GM19239 (cell line): ENCODE data around the gene GDF7.

ENCODE experiments used
- DNase-seq: peaks from one replicate; pipeline ENCODE4 v3.0.0; 2011; ENCODE audit warnings: low spot score; ENCODE audit not compliant: insufficient read length
- FAIRE-seq: peaks from 2 replicates; lab custom pipeline; 2011; peaks lifted over from hg19 to GRCh38; lab: Jason Lieb, UNC

GDF7 gene

DNA sequence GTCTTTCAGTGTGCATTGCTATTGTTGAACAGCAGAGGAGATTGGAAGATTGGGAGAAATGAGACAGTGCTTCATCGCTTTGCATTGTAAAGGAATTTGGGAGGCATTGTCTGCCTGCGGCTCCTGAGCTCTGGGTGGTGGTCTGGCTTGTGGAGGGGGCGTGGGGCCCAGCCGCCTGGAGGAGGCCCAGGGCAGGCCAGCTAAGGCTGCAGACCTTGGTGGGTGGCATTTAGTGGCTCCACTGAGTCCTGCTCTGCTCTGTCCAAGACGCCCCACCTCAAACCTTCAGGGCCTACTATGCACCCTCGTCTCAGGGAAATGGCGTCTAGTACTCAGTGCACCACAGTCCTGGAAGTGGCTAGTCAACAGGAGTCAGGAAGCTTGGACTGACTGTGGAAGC lies 10.4 kb upstream of the GDF7 start:
- FAIRE-seq (no peak), DNase-seq (no peak)

DNA sequence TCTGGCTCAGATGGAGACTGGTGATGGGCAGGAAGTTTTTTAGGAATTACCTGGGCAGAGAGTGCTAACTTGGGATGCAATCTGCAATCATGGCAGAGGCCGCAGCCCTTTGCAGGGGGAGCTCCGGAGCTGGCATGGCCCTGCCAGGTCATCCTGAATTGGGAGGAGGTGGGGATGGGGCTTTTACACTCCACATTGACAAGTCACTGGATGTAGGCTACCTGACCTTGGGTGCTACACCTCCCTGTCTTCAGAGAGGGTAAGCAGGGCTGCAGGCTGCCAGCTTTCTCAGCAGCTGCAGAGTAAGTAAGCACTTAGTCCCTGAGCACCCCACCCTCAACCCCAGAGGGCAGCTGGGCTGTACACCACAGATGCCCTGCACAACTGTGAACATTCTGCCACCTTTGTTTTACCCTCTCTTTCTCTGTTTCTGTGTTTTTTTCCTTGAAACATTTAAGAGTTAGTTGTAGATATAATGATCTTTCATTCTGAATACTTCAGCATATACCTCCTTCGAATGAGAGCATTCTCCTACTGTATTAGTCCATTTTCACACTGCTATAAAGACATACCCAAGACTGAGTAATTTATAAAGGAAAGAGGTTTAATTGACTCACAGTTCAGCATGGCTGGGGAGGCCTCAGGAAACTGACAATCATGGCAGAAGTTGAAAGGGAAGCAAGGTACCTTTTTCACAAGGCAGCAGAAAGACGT lies 9.3 kb upstream of the GDF7 start:
- FAIRE-seq (no peak), DNase-seq (no peak)

DNA sequence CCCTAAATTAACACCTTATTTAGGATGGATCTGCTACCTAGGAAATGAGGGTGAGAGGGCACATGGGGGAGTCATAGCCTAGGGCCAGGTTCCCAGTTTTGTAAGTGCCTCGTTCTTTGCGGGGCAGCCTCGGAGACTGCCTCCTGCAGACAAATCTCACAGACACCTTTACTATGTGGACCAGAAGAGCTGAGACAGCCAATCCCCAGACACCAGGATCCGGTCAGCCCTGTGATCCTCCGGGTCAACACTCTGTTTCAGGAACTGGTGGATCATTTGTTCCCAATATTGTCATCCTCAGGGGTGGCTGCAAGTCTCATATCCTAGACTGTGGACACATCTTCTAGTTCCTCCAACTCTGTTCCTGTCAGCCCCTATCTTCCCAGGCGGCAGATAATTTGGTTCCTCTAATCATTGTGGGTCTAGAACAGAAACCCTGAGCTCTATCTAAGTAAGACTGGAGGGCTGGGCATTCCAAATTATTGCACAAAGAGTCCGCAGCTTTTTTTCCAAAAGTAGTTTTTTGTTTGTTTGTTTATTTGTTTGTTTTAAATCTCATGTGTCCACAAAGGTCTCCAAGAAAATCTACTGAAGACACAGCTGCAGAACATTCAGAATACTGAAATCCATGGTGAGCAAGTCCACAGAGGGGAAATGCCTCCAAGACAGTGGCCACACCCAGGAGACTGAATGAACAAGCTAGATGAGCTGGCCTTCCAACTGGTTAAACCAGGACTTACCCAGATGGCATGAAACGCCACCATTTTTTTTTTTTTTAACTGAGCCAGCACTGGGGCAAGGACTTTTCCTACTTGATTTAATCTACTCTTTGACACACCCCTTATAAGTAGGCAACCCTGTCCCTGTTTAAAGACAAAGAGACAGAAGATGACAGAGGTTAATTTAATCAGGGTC lies 6.2 kb upstream of the GDF7 start:
- FAIRE-seq, result no peak
- no peak for DNase-seq

DNA sequence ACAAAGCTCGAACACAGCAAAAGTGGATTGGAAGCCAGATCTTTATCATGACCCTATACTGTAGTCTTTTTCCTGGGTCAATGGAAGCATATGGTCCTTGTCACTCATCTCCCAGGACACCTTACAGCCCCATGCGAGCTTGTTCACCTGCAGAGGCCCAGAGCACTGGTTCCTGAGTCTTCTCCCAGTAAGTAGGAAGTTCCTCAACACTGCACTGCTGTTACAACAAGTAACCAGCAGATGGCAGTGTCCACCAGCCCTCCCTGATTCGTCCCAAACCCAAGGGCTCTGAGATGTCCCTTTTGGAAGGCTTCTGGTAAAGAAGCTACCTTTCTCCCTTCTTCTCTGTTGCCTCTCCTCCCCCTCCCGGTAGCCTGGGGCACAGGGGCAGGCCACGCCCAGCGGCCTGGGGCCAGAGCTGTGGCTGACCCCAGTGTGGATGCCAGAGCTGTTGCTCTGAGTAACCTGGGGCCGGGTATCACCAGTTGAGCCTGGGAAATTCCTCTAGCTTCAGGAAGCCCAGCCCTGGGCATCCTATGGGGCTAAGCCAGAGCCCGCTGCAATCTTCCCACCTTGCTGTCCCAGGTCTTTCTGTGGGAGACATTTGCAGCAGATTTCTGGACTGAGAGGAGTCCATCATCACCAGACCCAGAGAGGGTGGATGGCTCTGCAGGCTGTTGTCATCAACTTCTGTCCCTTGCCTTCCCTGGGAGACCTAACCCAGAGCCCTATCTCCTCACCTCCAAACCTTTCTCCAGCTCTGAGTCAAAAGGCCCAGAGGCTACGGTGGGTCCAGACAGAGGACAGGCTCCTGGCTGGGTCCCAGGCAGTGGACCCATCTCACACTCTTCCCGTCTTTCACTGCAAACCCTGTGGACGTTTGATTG lies 5.3 kb upstream of the GDF7 start:
- peak; percentile 91 for FAIRE-seq

DNA sequence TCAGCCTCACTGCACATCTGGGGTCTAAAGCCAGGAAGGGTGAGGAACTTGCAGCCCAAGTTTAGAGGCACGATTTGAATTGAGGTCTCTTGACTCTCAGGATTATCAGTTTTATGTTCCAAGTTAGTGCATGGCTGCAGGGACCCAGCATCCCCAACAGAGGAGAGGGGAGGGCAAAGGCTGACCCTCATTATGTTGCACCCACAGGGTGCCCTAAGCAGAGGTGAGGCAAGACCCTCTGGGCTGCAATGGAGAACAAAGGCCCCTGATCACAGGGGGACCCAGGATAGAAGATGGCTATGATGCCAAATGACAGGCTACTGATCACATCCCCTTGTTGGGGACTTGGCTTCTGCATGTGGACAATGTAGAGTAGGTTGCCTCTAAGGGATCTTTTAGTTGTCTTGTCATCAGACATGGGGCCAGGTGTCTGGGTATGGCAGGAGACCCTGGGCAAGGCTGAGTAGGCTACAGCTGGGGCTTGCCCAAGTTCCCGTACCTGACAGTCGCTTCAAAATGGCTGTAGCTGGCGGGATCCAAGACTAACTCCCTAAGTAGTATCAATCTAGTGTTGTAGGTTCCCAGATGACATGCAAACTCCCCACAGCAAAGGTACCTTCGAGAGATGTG lies 4.5 kb upstream of the GDF7 start:
- no peak for DNase-seq
- no peak for FAIRE-seq

More for the DNA sequence above, 5.3 kb upstream of the GDF7 start:
- DNase-seq, result no peak

DNA sequence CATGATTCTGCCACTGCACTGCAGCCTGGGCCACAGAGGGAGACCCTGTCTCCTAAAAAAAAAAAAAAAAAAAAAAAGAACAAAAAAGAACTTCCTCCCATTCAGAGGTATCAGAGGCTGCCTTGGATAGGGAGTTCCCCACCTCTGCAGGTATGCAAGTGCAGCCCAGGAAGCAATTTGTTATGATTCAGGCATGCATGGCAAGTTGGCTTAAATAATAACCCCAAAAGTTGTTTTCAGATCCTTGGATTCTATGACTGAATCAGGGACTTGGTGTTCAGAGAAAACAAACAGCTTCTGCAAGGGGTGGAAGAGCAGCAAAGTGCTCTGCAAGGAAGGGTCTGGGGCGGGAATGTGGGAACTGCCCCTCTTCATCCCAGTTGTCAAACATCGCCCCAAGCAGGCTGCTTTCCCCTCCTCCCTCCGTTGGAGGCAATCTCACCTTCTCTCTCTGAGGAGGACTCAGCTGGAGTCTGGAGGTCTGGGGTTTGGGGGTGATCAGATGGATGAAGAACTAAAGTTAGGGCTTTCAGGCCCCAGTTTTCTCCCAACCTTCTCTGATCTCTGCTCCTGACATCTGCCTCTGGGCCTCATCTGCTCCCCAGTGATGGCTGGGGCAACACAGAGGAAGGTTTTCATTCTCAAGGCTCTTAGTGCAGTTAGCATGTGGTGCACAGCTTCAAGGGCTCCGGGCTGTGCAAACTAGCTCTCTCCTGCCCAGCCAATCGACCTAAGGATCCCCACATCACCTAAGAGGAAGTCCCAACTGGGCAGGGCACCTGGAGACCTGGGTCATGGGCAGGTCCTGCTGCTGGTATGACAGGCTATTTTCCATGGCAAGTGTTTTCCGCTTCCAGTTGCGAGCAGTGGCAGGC lies 3.5 kb upstream of the GDF7 start:
- FAIRE-seq (no peak), DNase-seq (no peak)

DNA sequence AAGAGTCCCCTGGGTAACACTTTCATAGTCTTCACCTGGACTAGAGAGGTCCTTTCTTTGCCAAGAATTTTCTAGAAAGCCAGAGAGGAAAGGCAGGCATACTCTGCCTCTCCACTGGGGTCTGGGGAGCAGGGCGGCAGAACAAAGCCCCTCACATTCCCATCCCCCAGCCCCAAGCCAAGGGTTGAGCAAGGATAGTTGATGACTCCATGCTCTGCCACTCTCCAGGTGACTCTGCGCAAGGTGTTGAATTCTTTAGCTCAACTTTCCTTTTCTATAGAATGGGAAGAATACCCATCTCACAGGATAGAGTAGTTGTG lies 2.9 kb upstream of the GDF7 start:
- DNase-seq, result no peak
- FAIRE-seq, result no peak

DNA sequence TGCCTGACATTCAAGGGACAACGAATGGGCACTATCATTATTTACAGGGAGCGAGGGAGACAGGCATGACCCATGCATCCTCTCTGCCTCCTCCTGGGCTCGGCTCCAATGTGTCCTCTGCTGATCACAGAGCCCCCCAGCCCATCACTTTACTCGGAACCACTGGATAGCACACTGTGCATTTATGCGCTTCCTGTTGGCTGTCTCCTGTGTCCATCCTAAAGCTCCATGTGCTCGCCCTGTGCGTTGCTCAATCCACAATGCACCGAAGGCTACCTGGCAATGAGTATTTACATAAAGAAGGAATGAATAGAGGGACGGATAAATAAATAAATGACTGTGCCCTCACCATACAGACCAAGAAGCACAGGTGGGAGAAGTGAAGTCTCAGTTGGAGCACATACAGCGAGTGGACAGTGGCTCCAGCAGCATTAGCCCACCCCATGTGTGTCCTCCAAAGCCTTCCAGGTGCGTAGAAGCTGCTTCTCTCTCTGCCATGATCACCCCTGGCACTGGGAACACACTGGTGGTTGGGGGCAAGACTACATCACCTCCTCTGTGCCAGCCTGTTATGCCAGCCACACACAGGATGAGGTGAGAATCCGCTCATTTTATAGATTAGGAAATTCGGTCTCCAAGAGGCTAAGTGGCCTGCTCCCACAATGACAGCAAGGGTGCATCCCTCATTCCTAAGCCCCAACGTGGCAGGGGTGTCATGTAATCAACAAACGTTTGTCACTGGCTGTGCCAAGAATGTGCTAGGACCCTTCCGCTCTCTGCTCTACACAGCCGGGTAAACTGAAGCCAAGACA lies 2.3 kb upstream of the GDF7 start:
- FAIRE-seq (no peak), DNase-seq (no peak)

DNA sequence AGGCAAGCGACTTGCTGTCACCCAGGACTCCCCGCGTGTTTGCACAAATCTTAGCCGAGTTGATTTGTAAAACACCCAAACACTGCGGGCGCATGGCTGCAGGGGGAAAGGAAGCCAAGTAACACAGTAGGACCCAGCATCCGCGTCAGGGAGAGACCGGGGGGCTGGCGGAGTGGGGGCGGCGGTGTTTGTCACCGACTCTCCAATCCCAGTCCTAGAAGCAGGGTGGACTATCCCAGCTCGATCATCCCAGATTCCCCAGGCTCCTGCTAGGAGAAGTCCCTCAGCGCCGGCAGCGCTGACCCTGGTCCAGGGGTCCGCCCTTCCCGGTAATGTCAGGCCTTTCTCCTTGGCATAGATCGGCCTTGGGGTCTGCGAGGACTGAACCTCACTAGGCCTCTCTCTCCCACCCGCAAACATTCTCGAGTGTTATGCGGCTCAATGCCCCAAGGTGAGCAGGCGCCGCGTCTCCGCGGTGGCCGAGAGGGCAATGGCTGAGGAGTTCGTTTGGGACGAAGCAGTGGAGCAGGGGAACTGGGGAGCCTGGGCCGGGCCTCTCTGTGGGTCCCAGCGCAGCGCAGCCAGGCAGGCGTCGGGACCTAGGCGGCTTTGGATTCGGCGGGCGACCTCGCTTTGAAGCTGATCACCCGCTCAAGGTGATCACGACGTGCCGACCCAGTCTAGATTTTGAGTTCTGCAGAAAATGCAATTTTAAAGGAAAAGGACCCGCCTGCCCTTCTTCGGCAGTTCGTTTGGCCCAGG lies 1.5 kb upstream of the GDF7 start:
- no peak for FAIRE-seq
- DNase-seq, result no peak

DNA sequence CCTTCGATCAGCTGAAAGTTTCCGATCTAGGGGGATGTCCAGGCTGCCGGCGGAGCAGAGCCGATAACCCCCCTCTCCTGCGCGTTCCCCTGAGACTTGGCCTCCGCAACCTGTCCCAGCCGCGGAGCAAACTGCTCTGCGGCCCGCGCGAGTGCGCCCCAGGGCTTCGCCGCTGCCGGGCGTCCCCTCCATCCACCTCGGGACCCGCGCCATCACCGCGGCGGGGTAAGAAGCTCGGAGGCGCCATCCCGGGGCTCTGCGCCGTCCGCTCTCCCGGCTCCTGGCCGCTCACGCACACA lies 990 bp upstream of the GDF7 start:
- DNase-seq (no peak), FAIRE-seq (no peak)

DNA sequence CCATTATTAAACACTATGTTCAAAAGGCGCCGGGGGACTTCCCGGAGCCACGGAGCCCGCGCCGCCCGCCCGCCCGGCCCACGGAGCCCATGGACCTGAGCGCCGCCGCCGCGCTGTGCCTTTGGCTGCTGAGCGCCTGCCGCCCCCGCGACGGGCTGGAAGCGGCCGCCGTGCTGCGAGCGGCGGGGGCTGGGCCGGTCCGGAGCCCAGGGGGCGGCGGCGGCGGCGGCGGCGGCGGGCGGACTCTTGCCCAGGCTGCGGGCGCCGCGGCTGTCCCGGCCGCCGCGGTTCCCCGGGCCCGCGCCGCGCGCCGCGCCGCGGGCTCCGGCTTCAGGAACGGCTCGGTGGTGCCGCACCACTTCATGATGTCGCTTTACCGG lies 197 bp downstream of the GDF7 start:
- FAIRE-seq (no peak), DNase-seq (no peak)

DNA sequence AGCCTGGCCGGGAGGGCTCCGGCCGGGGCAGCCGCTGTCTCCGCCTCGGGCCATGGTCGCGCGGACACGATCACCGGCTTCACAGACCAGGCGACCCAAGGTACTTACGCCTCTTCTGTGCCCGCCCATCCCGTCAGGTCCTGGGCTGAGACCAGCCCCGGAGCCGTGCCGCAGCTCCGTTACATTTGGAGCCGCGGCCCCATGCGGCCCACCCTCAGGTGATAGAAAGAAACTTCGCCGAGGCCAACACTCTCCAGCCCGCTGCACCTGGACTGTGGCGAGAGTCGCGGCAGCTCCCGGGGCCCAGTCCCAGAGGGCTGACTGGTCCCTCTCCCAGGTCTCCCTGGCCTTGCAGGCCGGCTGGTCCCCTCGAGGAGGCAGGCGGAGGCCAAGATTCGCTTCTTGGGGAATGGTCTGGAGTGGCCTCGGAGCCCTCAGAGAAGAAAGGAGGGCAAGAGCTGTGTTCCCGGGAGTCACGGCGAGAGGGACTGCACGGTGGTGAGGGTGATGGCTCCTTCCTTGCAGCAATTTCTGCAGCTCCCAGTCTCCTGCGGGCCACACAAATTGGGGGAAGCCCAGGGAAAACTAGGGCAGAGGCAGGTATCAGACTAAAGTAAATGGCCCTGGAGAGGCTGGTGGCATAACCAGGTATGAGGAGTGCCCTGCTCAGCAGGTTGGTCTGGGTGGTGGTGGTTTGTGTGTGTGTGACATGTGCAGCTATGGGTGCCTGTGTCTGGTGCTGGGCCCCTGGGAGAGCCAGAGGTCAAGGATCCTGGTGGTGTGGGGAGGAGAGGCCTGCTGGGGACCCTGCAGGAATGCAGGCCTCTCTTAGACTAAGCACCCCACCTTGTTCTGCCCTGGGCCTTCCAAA lies 822 bp downstream of the GDF7 start:
- DNase-seq, result peak; percentile 40
- no peak for FAIRE-seq

DNA sequence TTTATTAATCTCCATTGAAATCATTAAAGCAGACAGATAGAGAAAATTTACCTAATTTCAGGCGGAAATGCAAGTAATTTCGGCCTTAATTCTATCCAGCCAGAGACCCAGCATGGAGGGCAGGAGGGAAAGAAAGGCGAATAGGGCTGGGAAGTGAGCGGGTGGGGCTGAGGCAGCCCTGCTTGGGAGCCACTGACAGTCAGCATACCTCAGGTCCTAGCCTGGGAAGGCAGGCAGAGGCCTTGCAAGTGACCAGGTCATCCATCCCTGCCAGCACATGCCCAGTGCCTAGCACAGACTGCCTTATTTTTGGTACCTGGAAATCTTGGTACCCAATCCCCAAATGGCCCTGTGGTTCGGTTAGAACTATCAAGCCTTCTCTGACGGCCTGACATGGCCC lies 1.5 kb downstream of the GDF7 start:
- DNase-seq (no peak), FAIRE-seq (no peak)

DNA sequence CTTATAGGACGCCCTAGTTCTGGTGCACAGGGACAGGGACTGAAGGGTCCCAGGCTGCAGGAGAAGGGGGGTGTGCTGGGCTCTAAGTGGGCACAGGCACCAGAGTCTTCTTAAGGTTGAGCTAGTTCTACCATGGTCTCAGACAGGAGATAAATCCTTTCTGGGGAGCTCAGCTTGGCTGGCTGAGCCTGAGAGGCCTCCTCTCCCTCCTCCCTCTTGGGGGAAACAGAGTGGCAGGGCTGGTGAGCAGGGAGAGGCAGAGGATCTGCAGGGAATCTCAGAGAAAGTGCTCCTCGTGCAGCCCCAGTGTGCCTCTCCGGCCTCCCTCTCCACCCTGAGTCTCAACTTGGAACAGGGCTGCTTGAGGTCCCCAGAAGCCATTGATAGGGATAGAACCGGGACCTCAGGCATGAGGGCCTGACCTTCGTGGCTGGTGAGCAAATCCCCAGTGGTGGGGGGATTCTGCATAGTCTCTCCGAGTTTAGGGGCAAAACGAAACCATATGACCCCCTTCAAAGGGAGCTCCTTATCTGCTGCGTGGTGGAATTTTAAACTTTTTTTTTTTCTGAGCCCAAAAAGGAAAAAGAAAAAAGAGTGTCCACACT lies 2.0 kb downstream of the GDF7 start:
- DNase-seq (no peak), FAIRE-seq (no peak)

DNA sequence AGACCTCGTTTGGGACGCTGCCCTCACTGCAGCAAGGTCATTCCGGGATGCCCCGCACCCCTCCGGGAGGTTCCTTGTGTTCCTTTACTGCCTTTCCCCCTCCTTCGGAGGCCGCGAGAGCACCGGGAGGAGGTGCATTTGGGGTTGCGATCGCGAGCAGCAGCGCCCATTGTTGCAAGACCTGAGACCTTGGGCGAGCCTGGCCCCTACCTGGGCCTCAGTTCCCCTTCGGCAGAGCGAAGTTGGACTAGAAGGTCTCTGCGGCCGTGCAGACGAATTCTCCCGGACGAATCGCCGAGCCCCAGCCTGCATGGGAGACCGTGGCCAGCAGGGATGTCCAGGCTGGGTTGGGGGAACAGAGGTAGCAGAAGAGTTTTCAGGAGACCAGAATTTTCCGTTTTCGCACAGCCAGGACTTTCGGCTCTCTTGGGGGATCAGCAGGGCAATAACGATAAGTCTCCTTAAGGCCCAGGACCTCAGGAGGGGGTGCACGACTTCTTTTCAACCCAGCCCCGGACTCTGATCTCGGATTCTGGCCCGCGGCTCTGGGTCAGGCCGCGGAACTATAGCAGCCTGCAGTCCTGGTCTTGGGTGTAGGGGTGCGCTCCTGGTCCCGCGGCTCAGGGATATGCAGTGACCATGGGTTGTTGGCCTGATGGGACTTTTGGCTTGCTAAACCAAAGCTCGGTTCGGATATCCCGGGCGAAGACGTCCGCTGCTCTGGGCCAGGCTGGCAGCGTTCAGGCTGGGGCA lies 2.8 kb downstream of the GDF7 start:
- FAIRE-seq (no peak), DNase-seq (no peak)
